ENCODE results near the gene GLB1L2. TPM values are rescaled to one million over a fixed set of nuclear protein-coding genes. Genes with fewer than 3 reads are reported as not detected.

Gene GLB1L2
- total and polyA plus RNA-seq, 3 experiments from 2014 or later, result 0.70 to 9.5 (median 8.6) TPM

GRCh38 chr11:134405841-134406240 is 74.1 kb downstream of the GLB1L2 start:
- Histone ChIP-seq H3K27ac (ENCODE audit: low read depth, low read length) (no peak overlapping the region), H3K4me3 (ENCODE audit: low read length) (no peak overlapping the region), H3K4me1 (ENCODE audit: insufficient read depth, low read length) (peaks cover 10% of the 10 kb centered on the region), H3K9me3 (ENCODE audit: low read length) (no peaks in the 10 kb centered on the region), H3K27me3 (ENCODE audit: insufficient read depth, low read length, poor library complexity, severe bottlenecking) (peaks cover 15% of the 10 kb centered on the region), H3K36me3 (ENCODE audit: insufficient read depth, low read length) (no peaks in the 10 kb centered on the region)
- peaks cover 40 to 47% of the 10 kb centered on the region in 2 donors for H3K27me3 Mint-ChIP-seq
- H3K36me3 Mint-ChIP-seq, result no peaks in the 10 kb centered on the region
- DNase-seq, result no peak
- CTCF ChIA-PET, result no interaction called here
- peaks cover 0 to 2% (median 0%) of the 10 kb centered on the region in 5 donors for H3K9me3 Mint-ChIP-seq
- no peak overlapping the region for H3K27ac Mint-ChIP-seq
- POLR2A ChIA-PET, result no interaction called here
- peaks cover 5 to 15% (median 13%) of the 10 kb centered on the region in 3 donors for H3K4me1 Mint-ChIP-seq
- no peak overlapping the region for H3K4me3 Mint-ChIP-seq

- Histone ChIP-seq H3K4me1 (ENCODE audit: insufficient read depth, low read length) (peaks cover 15% of the 10 kb centered on the region), H3K36me3 (ENCODE audit: insufficient read depth, low read length) (no peaks in the 10 kb centered on the region), H3K27ac (ENCODE audit: low read depth, low read length) (no peak overlapping the region), H3K4me3 (ENCODE audit: low read length) (no peak overlapping the region), H3K27me3 (ENCODE audit: insufficient read depth, low read length, poor library complexity, severe bottlenecking) (peaks cover 20% of the 10 kb centered on the region), H3K9me3 (ENCODE audit: low read length) (no peaks in the 10 kb centered on the region)
- POLR2A ChIA-PET, result no interaction called here
- no peak for DNase-seq
- Mint-ChIP-seq H3K9me3 (no peaks in the 10 kb centered on the region), H3K27me3 (peaks cover 39 to 46% of the 10 kb centered on the region in 2 donors), H3K27ac (no peak overlapping the region), H3K36me3 (no peaks in the 10 kb centered on the region), H3K4me1 (peaks cover 7 to 18% (median 15%) of the 10 kb centered on the region in 3 donors), H3K4me3 (no peak overlapping the region)
- CTCF ChIA-PET, result no interaction called here
Measured at GRCh38 chr11:134406264-134407185, 74.7 kb downstream of the GLB1L2 start.

- CTCF ChIA-PET, result no interaction called here
- H3K27me3 Mint-ChIP-seq, result peaks cover 39 to 46% of the 10 kb centered on the region in 2 donors
Measured at GRCh38 chr11:134407321-134407828, 75.6 kb downstream of the GLB1L2 start.

GRCh38 chr11:134407923-134408322 is 76.1 kb downstream of the GLB1L2 start:
- no peak for DNase-seq
- no peak overlapping the region for H3K27ac ChIP-seq (ENCODE audit: low read depth, low read length)
- H3K9me3 Mint-ChIP-seq, result no peaks in the 10 kb centered on the region
- no peak overlapping the region for H3K4me3 ChIP-seq (ENCODE audit: low read length)
- POLR2A ChIA-PET, result no interaction called here
- peaks cover 8 to 20% (median 15%) of the 10 kb centered on the region in 3 donors for H3K4me1 Mint-ChIP-seq
- peaks cover 40 to 46% of the 10 kb centered on the region in 2 donors for H3K27me3 Mint-ChIP-seq
- H3K27ac Mint-ChIP-seq, result peak overlapping the region in 1 of 8 donors; percentile 90
- H3K4me1 ChIP-seq (ENCODE audit: insufficient read depth, low read length), result peaks cover 15% of the 10 kb centered on the region
- CTCF ChIA-PET, result no interaction called here
- no peaks in the 10 kb centered on the region for H3K9me3 ChIP-seq (ENCODE audit: low read length)
- no peaks in the 10 kb centered on the region for H3K36me3 ChIP-seq (ENCODE audit: insufficient read depth, low read length)
- peaks cover 20% of the 10 kb centered on the region for H3K27me3 ChIP-seq (ENCODE audit: insufficient read depth, low read length, poor library complexity, severe bottlenecking)
- peak overlapping the region in 1 of 7 donors; percentile 30 for H3K4me3 Mint-ChIP-seq
- H3K36me3 Mint-ChIP-seq, result no peaks in the 10 kb centered on the region

More at GRCh38 chr11:134407321-134407828, 75.6 kb downstream of the GLB1L2 start:
- no peak for DNase-seq
- POLR2A ChIA-PET, result no interaction called here
- H3K4me3 ChIP-seq (ENCODE audit: low read length), result no peak overlapping the region
- H3K36me3 ChIP-seq (ENCODE audit: insufficient read depth, low read length), result no peaks in the 10 kb centered on the region
- Mint-ChIP-seq H3K4me3 (peak overlapping the region in 1 of 7 donors; percentile 30), H3K36me3 (no peaks in the 10 kb centered on the region), H3K4me1 (peaks cover 7 to 18% (median 15%) of the 10 kb centered on the region in 3 donors), H3K9me3 (no peaks in the 10 kb centered on the region), H3K27ac (peak overlapping the region in 2 of 8 donors; percentile 27 to 90)
- H3K27me3 ChIP-seq (ENCODE audit: insufficient read depth, low read length, poor library complexity, severe bottlenecking), result peaks cover 20% of the 10 kb centered on the region
- H3K9me3 ChIP-seq (ENCODE audit: low read length), result no peaks in the 10 kb centered on the region
- peaks cover 15% of the 10 kb centered on the region for H3K4me1 ChIP-seq (ENCODE audit: insufficient read depth, low read length)
- no peak overlapping the region for H3K27ac ChIP-seq (ENCODE audit: low read depth, low read length)

GRCh38 chr11:134409552-134410429 is 78.0 kb downstream of the GLB1L2 start:
- Histone ChIP-seq H3K4me1 (ENCODE audit: insufficient read depth, low read length) (peaks cover 15% of the 10 kb centered on the region), H3K27ac (ENCODE audit: low read depth, low read length) (no peak overlapping the region), H3K9me3 (ENCODE audit: low read length) (no peaks in the 10 kb centered on the region), H3K27me3 (ENCODE audit: insufficient read depth, low read length, poor library complexity, severe bottlenecking) (peaks cover 20% of the 10 kb centered on the region), H3K4me3 (ENCODE audit: low read length) (no peak overlapping the region), H3K36me3 (ENCODE audit: insufficient read depth, low read length) (no peaks in the 10 kb centered on the region)
- CTCF ChIA-PET, result no interaction called here
- H3K36me3 Mint-ChIP-seq, result no peaks in the 10 kb centered on the region
- peak overlapping the region in 3 of 8 donors; percentile 24 to 84 (median 25) for H3K27ac Mint-ChIP-seq
- H3K4me1 Mint-ChIP-seq, result peaks cover 14 to 29% (median 23%) of the 10 kb centered on the region in 3 donors
- DNase-seq, result no peak
- H3K4me3 Mint-ChIP-seq, result peak overlapping the region in 5 of 7 donors; percentile 10 to 88 (median 74)
- no peaks in the 10 kb centered on the region for H3K9me3 Mint-ChIP-seq
- POLR2A ChIA-PET, result no interaction called here
- peaks cover 46 to 48% of the 10 kb centered on the region in 2 donors for H3K27me3 Mint-ChIP-seq

GRCh38 chr11:134410766-134411165 is 79.0 kb downstream of the GLB1L2 start:
- CTCF ChIA-PET, result no interaction called here
- H3K4me1 ChIP-seq (ENCODE audit: insufficient read depth, low read length), result peaks cover 15% of the 10 kb centered on the region
- no peak overlapping the region for H3K27ac ChIP-seq (ENCODE audit: low read depth, low read length)
- no peaks in the 10 kb centered on the region for H3K36me3 Mint-ChIP-seq
- POLR2A ChIA-PET, result no interaction called here
- no peaks in the 10 kb centered on the region for H3K9me3 Mint-ChIP-seq
- peaks cover 18 to 29% (median 23%) of the 10 kb centered on the region in 3 donors for H3K4me1 Mint-ChIP-seq
- H3K4me3 Mint-ChIP-seq, result peak overlapping the region; percentile 54 to 88 (median 76)
- H3K27me3 ChIP-seq (ENCODE audit: insufficient read depth, low read length, poor library complexity, severe bottlenecking), result peaks cover 20% of the 10 kb centered on the region
- no peaks in the 10 kb centered on the region for H3K9me3 ChIP-seq (ENCODE audit: low read length)
- peak overlapping the region; percentile 49 for H3K4me3 ChIP-seq (ENCODE audit: low read length)
- peaks cover 50 to 52% of the 10 kb centered on the region in 2 donors for H3K27me3 Mint-ChIP-seq
- H3K36me3 ChIP-seq (ENCODE audit: insufficient read depth, low read length), result no peaks in the 10 kb centered on the region
- H3K27ac Mint-ChIP-seq, result peak overlapping the region in 2 of 8 donors; percentile 49 to 84
- no peak for DNase-seq

GRCh38 chr11:134412203-134413042 is 80.6 kb downstream of the GLB1L2 start, which contains the start of gene B3GAT1:
Gene B3GAT1, minus strand, starts transcription at chr11:134412242. Its CDS starts 24,583 bp downstream, at chr11:134387659.
- Mint-ChIP-seq H3K9me3 (no peaks in the 10 kb centered on the region), H3K36me3 (no peaks in the 10 kb centered on the region), H3K27ac (peak within 1 kb of the TSS in 3 of 8 donors; percentile 23 to 87 (median 52)), H3K27me3 (peaks cover 46 to 55% of the 10 kb centered on the region in 2 donors), H3K4me1 (peaks cover 18 to 26% (median 23%) of the 10 kb centered on the region in 3 donors), H3K4me3 (peak within 1 kb of the TSS; percentile 55 to 88 (median 78))
- no peak within 1 kb of the TSS for H3K27ac ChIP-seq (ENCODE audit: low read depth, low read length)
- ChIA-PET CTCF (no interaction called here), POLR2A (no interaction called here)
- H3K27me3 ChIP-seq (ENCODE audit: insufficient read depth, low read length, poor library complexity, severe bottlenecking), result peaks cover 20% of the 10 kb centered on the region
- no peaks in the 10 kb centered on the region for H3K36me3 ChIP-seq (ENCODE audit: insufficient read depth, low read length)
- peaks cover 15% of the 10 kb centered on the region for H3K4me1 ChIP-seq (ENCODE audit: insufficient read depth, low read length)
- H3K4me3 ChIP-seq (ENCODE audit: low read length), result peak within 1 kb of the TSS; percentile 49
- DNase-seq, result peak in 1 of 5 donors; percentile 22
- no peaks in the 10 kb centered on the region for H3K9me3 ChIP-seq (ENCODE audit: low read length)

All from CD8-positive, alpha-beta memory T cell (primary cell).